GM10266 (cell line): Measurements from ENCODE around the gene ICE1.
"Not testable (repeated sequence)": the region's sequence is repeated elsewhere in the genome, so short reads cannot be mapped to it uniquely, and the experiment has no call there.

Experiments used
- DNase-seq: peaks from one replicate; pipeline ENCODE4 v3.0.0; 2012; ENCODE audit errors: extremely low spot score
- TF ChIP-seq, protein P1 (sequence below): IDR thresholded peaks from 2 replicates; pipeline ENCODE4 v1.5.1; 2012; ENCODE audit warnings: mild to moderate bottlenecking, low read depth; ENCODE audit not compliant: control insufficient read depth, insufficient read depth; ENCODE audit errors: missing control alignments

Gene ICE1

DNA sequence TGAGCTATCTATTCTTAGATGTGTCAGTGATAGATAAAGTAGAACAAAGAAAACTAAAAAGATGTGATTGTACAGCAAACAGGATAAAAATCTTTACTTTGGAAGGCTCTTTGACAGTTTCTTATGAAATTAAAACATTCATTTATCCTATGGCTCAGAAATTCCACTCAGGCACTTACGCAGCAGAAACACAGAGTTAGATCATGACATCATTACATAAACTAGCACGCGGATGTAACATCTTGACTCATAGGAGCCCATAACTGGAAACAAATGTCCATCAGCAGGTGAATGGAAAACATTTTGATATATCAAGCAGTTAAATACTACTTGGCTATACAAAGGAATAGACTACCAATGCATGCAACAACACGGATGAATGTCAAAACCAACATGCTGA, 45.3 kb downstream of the ICE1 start:
- no peak for DNase-seq
- TF ChIP-seq, protein P1, sequence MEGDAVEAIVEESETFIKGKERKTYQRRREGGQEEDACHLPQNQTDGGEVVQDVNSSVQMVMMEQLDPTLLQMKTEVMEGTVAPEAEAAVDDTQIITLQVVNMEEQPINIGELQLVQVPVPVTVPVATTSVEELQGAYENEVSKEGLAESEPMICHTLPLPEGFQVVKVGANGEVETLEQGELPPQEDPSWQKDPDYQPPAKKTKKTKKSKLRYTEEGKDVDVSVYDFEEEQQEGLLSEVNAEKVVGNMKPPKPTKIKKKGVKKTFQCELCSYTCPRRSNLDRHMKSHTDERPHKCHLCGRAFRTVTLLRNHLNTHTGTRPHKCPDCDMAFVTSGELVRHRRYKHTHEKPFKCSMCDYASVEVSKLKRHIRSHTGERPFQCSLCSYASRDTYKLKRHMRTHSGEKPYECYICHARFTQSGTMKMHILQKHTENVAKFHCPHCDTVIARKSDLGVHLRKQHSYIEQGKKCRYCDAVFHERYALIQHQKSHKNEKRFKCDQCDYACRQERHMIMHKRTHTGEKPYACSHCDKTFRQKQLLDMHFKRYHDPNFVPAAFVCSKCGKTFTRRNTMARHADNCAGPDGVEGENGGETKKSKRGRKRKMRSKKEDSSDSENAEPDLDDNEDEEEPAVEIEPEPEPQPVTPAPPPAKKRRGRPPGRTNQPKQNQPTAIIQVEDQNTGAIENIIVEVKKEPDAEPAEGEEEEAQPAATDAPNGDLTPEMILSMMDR = no peak

DNA sequence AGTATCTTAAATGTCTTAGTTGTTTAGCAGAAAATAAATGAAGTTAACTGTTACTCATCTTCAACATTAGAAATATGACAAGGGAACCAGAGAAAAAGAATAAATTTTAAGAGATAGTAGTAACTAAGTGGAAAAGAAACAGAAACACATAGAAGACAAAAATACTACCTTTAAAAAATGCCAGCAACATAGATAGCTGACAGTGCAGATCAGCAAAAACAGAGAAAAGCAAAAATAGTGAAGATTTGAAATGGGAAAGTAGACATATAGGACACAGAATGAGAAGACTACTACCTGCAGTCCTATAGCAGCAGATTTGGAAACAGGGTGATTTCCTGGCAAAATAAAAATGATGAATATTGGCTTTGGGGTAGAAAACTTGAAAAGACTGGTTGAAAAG, 48.5 kb downstream of the ICE1 start:
- DNase-seq = no peak
- TF ChIP-seq, protein P1 = no peak

DNA sequence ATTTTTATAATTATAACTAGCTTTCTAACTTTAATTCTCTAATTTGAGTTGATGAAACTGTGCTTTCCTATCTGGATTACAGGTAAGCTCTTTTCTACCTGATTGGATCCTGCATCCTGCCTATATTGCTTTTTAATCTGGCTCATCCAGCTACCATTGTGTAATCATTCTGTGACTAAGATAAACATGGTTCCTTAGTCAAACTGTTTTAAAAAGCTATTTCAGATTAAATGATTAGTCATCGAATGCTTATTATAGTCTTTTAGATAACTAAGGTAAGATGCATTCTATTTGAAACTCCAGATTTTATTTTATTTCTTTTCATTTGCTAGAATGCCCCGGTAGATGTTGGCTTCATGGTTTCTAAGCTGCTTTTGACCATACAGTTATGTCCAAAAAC, 50.7 kb downstream of the ICE1 start:
- TF ChIP-seq, protein P1 = no peak
- no peak for DNase-seq

DNA sequence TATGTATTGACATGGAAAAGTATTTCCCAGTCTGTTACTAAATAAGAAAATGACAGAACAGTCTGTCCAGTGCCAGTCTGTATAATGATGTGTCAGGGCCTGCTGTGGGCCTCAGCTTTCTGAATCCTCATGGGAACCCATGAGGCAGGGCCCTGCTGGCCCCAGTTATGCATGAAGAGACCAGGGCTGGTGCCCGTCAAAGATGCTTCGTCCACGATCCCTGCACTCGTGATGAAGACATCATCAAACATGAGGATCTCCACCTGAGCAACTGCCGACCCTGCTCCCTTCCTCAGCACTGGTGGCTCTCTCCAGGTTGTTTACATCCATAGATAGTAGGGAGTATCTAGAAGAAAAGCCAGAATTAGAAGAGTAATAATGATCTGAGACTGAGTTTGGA, 52.5 kb downstream of the ICE1 start:
- no peak for DNase-seq
- TF ChIP-seq, protein P1 = no peak

DNA sequence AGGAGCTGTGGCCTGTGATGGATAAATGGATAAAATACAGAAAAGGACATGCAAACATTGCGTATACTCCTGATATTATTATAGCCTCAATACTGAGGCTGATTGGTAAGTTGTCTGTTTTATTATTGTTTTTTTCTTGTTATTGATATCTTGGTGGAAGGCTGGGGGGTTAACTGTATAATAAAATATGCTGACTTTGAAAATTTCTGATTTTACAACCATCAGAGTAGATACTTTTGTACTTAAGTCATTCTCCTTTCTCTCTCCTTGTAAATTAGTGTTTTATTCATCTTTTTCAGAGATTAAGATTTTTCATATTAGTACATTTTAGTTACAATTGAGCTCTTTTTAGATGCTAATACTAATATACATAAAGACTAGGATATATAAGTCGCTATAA, 53.5 kb downstream of the ICE1 start:
- TF ChIP-seq, protein P1 = no peak
- DNase-seq = no peak

DNA sequence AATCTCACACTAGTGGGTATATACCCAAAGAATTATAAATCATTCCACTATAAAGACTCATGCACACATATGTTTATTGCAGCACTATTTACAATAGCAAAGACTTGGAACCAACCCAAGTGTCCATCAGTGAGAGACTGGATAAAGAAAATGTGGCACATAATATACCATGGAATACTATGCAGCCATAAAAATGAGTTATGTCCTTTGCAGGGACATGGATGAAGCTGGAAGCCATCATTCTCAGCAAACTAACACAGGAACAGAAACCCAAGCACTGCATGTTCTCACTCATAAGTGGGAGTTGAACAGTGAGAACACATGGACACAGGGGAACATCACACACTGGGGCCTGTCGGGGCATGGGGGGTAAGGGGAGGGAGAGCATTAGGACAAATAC, 57.1 kb downstream of the ICE1 start:
- DNase-seq = not testable (repeated sequence)

DNA sequence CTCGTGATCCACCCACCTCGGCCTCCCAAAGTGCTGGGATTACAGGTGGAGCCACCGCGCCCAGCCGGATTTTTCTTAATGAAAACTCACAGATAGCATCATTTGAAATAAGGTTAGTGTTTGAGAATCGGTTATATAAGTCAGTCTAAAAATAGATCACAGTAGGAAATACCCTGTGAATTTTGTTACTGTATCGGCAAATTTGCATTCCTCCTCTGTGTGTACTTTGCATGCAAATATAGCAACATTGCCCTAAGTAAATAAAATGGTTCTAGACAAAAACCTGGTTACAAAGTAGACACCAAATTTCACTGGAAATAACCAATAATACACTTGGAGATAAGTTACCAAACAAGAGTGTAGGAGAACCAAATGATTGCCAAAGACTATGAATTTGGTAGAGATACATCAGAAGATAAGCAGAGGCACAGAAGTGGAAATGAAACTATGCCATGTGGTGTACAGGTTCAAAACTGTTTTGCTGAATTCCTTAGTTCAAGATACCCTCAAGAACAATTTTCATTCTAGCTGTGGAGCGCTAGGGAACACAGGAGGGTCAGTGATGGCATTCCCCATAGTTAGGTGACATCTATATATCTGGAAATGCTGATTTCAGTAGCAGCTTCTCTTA, 58.1 kb downstream of the ICE1 start:
- TF ChIP-seq, protein P1 = no peak

DNA sequence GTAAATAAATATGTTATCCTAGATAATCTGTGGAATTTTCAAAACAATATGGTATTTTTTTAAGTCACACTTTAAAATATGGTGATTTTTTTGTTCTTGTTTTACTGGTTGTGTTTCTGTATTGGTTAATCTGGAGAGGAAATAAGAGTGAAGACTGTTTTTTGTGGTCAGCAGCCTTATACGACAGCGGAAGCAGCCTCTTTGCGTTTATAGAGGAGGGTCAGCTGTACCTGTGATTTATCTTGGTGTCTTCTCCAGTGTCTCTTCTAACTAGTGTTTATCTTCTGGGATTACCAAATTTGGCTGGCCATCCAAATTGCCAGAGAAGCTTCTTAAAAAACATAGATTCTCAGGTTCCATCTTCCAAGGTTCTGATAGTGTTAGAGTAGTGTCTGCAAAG, 58.7 kb downstream of the ICE1 start:
- DNase-seq = no peak
- TF ChIP-seq, protein P1 = no peak

More for the DNA sequence above, 58.1 kb downstream of the ICE1 start:
- DNase-seq = no peak
